ENCODE data around the gene DENND5A. TPM values are rescaled to one million over a fixed set of nuclear protein-coding genes. Genes with fewer than 3 reads are reported as not detected.
A peak's percentile ranks its signal among the peaks of the same experiment; 100 is the strongest.
"Not testable (repeated sequence)": the region's sequence is repeated elsewhere in the genome, so short reads cannot be mapped to it uniquely, and the experiment has no call there.

The DENND5A gene
- total and polyA plus RNA-seq, 2 experiments from 2014 or later, result 99.5 to 196 TPM

DNA sequence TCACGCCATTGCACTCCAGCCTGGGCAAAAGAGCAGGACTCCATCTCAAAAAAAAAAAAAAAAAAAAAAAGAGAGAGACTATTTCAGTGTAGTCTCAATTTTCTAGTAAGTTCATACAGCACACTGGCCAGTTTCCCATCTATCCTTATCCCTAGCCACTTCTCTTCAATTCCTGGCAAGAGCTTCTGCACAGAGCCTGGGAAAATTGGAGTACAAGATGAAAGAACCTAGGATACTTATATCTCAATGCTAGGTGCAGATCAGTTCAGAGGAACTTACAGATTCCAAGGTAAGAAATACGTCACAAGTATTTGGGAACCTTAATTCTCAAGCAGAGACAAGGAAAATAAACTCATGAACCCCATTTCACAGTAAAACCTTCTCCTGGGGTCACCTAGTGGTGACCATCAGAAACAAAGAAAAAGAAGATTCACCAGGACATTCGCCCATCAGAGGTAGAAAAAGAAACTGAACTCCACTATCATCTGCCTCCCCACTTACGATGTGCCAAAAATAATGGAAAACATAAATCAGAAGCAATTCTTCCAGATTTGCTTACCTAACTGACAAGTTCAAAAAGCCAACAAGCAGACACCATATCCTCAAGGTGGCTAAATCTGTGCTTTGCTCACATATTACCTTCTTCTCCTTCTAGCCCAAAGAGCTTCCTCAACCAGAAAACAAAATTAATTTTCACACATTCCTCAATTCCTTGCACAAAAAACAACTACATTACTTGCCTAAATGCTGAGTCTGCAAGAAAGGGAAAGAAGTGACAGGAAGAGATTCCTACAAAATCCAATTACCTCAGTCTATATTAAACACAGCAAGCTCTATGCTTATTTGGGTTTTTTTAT, 4.9 kb downstream of the DENND5A start:
- Histone ChIP-seq H3K9me3 (ENCODE audit: low read depth) (no peaks in the 10 kb centered on the region), H3K4me3 (no peak overlapping the region), H3K36me3 (peaks cover 4% of the 10 kb centered on the region), H3K4me1 (ENCODE audit: low read depth) (peaks cover 14% of the 10 kb centered on the region), H3K27me3 (no peaks in the 10 kb centered on the region), H3K27ac (no peak overlapping the region)
- TF ChIP-seq, protein P1, sequence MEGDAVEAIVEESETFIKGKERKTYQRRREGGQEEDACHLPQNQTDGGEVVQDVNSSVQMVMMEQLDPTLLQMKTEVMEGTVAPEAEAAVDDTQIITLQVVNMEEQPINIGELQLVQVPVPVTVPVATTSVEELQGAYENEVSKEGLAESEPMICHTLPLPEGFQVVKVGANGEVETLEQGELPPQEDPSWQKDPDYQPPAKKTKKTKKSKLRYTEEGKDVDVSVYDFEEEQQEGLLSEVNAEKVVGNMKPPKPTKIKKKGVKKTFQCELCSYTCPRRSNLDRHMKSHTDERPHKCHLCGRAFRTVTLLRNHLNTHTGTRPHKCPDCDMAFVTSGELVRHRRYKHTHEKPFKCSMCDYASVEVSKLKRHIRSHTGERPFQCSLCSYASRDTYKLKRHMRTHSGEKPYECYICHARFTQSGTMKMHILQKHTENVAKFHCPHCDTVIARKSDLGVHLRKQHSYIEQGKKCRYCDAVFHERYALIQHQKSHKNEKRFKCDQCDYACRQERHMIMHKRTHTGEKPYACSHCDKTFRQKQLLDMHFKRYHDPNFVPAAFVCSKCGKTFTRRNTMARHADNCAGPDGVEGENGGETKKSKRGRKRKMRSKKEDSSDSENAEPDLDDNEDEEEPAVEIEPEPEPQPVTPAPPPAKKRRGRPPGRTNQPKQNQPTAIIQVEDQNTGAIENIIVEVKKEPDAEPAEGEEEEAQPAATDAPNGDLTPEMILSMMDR (IDR thresholded peaks at IDR 0.05; ENCODE audit: low read depth, low read length), result peak; percentile 14
- peak in 1 of 2 donors; percentile 24 for DNase-seq (ENCODE audit: low read depth in 1 of 2, low spot score in 1 of 2)

DNA sequence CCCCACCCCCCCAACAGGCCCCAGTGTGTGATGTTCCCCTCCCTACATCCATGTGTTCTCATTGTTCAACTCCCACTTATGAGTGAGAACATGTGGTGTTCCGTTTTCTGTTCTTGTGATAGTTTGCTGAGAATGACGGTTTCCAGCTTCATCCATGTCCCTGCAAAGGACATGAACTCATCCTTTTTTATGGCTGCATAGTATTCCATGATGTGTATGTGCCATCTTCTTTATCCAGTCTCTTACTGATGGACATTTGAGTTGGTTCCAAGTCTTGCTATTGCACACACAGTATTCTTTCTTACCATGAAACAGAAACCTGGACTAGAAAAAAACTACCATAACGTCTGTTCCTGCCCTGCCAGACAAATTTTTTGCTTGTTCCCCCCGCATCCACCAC, 6.9 kb downstream of the DENND5A start:
- H3K4me1 ChIP-seq (ENCODE audit: low read depth), result peaks cover 13% of the 10 kb centered on the region
- not testable (repeated sequence) for H3K9me3 ChIP-seq (ENCODE audit: low read depth); H3K27me3 ChIP-seq

DNA sequence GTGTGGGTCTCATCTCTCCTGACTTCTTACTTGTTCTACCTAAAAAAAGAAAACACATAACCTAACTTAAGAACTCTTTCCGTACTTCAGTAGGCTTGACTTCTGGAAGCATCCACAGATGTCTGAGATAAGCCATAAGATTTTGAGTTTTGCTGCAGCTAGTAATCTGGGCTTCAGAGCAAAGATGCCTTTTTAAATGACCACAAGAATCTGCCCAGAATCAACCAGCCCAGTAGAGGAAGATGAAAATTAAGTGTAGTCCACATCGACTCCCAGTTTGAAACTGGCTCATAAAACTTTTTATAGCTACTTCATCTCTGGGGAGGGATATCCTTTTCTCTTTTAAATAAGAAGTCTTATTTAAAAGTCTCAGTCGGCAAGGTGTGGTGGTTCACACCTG, 10.7 kb downstream of the DENND5A start:
- Histone ChIP-seq H3K4me3 (no peak overlapping the region), H3K4me1 (ENCODE audit: low read depth) (peaks cover 6% of the 10 kb centered on the region), H3K9me3 (ENCODE audit: low read depth) (no peaks in the 10 kb centered on the region), H3K36me3 (peaks cover 6% of the 10 kb centered on the region), H3K27ac (peak overlapping the region; percentile 23), H3K27me3 (no peaks in the 10 kb centered on the region)
- TF ChIP-seq, protein P1 (IDR thresholded peaks at IDR 0.05; ENCODE audit: low read depth, low read length), result no peak
- no peak for DNase-seq (ENCODE audit: low read depth in 1 of 2, low spot score in 1 of 2)

More for the DNA sequence above, 6.9 kb downstream of the DENND5A start:
- not testable (repeated sequence) for H3K27ac ChIP-seq; H3K4me3 ChIP-seq; DNase-seq (ENCODE audit: low read depth in 1 of 2, low spot score in 1 of 2); H3K36me3 ChIP-seq

DNA sequence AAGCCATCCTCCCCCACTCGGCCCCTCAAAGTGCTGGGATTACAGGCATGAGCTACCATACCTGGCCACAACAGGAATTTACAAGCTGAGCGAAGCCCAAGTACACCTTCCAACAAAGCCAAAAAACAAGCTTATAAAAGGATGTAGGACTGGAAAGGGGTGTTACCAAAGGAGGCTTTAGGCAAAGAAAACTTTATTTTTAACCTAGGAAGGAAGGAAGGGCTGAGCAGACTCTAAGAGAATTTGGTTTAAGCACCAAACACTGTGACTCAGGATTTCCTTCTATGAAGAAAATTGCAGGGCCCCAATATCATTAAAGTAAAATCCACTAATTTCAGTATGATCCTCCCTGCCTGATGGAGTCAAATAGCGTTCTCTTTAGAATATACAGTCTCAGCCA, 12.1 kb downstream of the DENND5A start:
- Histone ChIP-seq H3K27me3 (no peaks in the 10 kb centered on the region), H3K4me1 (ENCODE audit: low read depth) (peaks cover 6% of the 10 kb centered on the region), H3K27ac (peak overlapping the region; percentile 31), H3K36me3 (peaks cover 6% of the 10 kb centered on the region), H3K4me3 (no peak overlapping the region), H3K9me3 (ENCODE audit: low read depth) (no peaks in the 10 kb centered on the region)
- DNase-seq (ENCODE audit: low read depth in 1 of 2, low spot score in 1 of 2), result no peak
- TF ChIP-seq, protein P1 (IDR thresholded peaks at IDR 0.05; ENCODE audit: low read depth, low read length), result no peak

DNA sequence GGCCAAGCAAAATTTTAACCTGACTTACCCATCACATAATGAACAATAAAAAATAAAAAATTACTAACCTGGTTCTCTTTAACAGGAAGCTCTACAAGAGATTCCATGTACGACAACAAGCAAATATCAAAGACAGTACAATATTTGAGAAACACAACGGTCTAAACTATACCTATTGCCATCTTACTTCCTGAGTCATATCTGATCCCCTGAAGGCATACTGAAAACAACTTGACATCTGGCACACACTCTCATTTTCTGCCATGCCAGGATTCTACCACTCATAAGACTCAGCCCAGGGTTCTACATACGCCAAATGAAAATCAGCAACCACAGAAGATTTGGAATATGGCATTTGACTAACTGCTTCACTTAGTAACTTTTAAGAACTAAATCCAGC, 13.8 kb downstream of the DENND5A start:
- no peak for DNase-seq (ENCODE audit: low read depth in 1 of 2, low spot score in 1 of 2)
- Histone ChIP-seq H3K4me1 (ENCODE audit: low read depth) (peaks cover 6% of the 10 kb centered on the region), H3K27ac (no peak overlapping the region), H3K9me3 (ENCODE audit: low read depth) (no peaks in the 10 kb centered on the region), H3K36me3 (peaks cover 6% of the 10 kb centered on the region), H3K4me3 (no peak overlapping the region), H3K27me3 (no peaks in the 10 kb centered on the region)
- TF ChIP-seq, protein P1 (IDR thresholded peaks at IDR 0.05; ENCODE audit: low read depth, low read length), result no peak

DNA sequence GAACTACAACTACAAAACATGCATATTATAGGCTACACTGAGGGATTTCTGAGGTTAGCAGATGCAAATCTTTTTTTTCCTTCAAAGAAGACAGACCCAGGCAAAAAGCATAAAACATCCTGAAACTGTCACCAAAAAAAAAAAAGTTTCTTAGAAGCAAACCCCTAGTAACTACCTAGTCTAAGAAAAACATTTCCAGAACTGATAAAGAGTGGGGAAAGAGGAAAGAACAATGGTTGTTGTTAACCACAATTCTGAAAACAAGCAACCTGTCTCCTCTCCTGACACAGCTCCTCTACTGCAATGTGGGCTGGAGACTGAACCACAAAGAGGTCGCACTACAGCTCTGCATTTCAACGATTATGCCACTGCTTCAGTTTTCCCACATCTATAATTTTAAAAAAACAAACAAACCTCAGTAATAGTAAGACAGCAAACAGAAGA, 15.0 kb downstream of the DENND5A start:
- Histone ChIP-seq H3K9me3 (ENCODE audit: low read depth) (no peaks in the 10 kb centered on the region), H3K27me3 (no peaks in the 10 kb centered on the region), H3K4me1 (ENCODE audit: low read depth) (peaks cover 6% of the 10 kb centered on the region), H3K27ac (peak overlapping the region; percentile 78), H3K36me3 (peaks cover 1% of the 10 kb centered on the region), H3K4me3 (no peak overlapping the region)
- TF ChIP-seq, protein P1 (IDR thresholded peaks at IDR 0.05; ENCODE audit: low read depth, low read length), result no peak
- DNase-seq (ENCODE audit: low read depth in 1 of 2, low spot score in 1 of 2), result peak in 1 of 2 donors; percentile 65

Measured in cardiac muscle cell (in vitro differentiated cells and primary cell).